Activated CD4-positive, alpha-beta T cell treated with anti-CD3 and anti-CD28 coated beads for 48 hours (primary cell): ENCODE data around the gene TKT.

ENCODE experiments used
- DNase-seq: peaks from one replicate; pipeline ENCODE4 v3.0.0-alpha.2; 2020

TKT gene

DNA sequence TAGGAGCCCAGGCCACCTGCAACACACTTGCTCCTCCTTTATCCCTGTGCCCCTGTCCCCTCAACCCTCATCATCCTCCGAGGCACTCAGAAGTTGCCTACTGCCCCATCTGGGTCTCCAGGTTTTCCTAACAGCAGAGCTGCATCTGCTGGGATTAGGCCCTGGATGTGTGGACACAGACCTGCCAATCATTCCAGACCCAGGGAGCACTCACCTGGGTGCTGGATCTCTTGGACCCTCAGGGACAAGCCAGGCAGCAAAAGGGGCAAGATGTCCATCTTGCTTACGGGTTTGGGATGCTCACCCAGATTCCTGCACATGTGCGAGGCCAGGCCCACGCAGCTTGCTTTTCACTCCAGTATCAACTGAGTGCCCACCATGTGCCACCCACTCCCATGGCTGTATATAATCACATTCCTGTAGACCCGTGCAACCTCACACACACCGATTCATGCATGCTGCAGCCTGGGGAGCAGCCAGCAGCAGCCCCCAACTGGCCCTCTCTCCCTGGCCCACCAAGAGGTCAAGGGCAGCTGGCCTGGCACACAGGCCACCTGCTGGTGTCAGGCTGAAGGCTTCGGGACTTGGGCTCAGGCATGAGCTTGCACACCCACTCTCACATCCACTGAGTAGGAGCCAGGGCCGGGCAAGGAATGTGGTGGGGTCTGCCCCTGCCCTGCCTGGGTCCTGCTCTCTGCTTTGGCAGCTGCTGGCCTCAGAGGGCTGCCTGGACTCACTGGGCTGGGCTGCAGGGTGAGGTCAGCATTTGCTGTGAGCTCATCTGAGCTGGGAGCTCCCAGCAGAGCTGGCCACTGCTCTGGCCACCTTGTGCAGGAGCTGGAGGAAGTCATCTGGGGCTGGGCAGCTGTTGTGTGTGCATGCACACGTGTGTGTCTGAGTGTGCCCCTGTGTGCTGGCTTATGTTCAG, 79.9 kb downstream of the TKT start:
- DNase-seq: no peak
